Skeletal muscle tissue (tissue), 4 donors: ENCODE results near the gene INTS6L. TPM values are rescaled to one million over a fixed set of nuclear protein-coding genes. Genes with fewer than 3 reads are reported as not detected.

Experiments
- H3K27ac ChIP-seq: one replicate; pipeline ENCODE4 v1.7.0; 2013; ENCODE audit warnings: mild to moderate bottlenecking, low read depth, low read length, inconsistent platforms
- H3K27me3 ChIP-seq, 3 donors: one replicate each; pipeline ENCODE4 v1.7.0; 2013; ENCODE audit warnings: low read length in 3 of 3; ENCODE audit not compliant: control insufficient read depth in 3 of 3, insufficient read depth in 3 of 3
- H3K36me3 ChIP-seq, 3 donors: one replicate each; pipeline ENCODE4 v1.7.0; 2013; ENCODE audit warnings: low read length in 3 of 3; ENCODE audit not compliant: control insufficient read depth in 3 of 3, insufficient read depth in 3 of 3
- H3K4me1 ChIP-seq, 3 donors: one replicate each; pipeline ENCODE4 v1.7.0; 2013; ENCODE audit warnings: low read length in 3 of 3, mild to moderate bottlenecking in 3 of 3; ENCODE audit not compliant: control insufficient read depth in 3 of 3, insufficient read depth in 3 of 3
- H3K4me3 ChIP-seq, 3 donors: one replicate each; pipeline ENCODE4 v1.7.0; 2013; ENCODE audit warnings: low read length in 3 of 3
- H3K9ac ChIP-seq, 3 donors: one replicate each; pipeline ENCODE4 v1.7.0; 2013; ENCODE audit warnings: low read length in 3 of 3, mild to moderate bottlenecking in 3 of 3, moderate library complexity in 2 of 3, low read depth in 1 of 3
- H3K9me3 ChIP-seq, 3 donors: one replicate each; pipeline ENCODE4 v1.7.0; 2013; ENCODE audit warnings: low read length in 3 of 3; ENCODE audit not compliant: control insufficient read depth in 3 of 3
- total RNA-seq: library from RNA; depleted of rRNA; stranded (reverse); fragments of >200 nt; gene quantifications from one replicate; pipeline ENCODE4 v1.2.3, GENCODE V29; 2014
- donor health status: Osteomylitis.

INTS6L gene
- total RNA-seq: 11.5 TPM

DNA sequence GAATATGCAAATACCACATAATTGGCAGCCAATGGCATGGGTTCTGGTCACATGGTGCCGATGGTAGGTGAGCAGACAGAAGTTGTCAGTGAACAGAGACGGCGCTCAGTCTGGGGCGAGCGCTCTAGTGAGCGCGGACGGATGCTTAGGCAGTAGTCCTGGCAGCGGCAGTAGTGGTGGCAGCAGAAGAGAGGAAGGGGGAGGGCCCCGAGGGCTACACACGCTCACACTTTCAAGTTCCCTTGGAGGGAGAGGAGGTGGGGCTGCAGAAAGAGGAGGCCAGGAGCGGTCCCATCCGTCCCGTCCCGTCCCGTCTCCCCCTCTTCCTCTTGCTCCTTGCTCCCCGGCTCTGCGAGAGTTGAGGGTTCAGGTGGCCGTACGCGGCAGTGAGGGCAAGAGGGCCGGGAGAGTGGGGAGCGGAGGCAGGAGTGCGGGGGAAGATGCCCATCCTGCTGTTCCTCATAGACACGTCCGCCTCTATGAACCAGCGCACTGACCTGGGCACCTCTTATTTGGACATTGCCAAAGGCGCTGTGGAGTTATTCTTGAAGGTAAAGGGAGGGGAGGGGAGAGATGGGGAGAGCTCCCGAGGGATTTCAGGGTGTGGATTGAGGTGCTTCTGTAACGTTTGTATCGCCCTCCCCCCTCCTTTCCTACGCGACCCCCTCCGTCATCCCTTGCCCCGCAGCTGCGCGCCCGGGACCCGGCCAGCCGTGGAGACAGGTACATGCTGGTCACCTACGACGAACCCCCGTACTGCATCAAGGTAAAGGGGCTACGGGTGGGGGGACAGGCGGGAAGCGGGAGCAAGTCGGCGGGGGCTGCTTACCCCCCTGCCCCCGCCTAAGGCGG lies at the start of gene INTS6L:
TSS of gene INTS6L (plus strand) at position 108 of the 852 bp plus-strand sequence. CDS start at position 441, 333 bp downstream.
- peak within 1 kb of the TSS; percentile 78 for H3K27ac ChIP-seq
- H3K9ac ChIP-seq: peak within 1 kb of the TSS; percentile 43 to 68 (median 45)
- peak within 1 kb of the TSS; percentile 59 to 67 (median 64) for H3K4me3 ChIP-seq
- peaks cover 0 to 6% (median 0%) of the 10 kb centered on the region in 3 donors for H3K27me3 ChIP-seq
- no peaks in the 10 kb centered on the region for H3K36me3 ChIP-seq
- H3K9me3 ChIP-seq: no peaks in the 10 kb centered on the region
- H3K4me1 ChIP-seq: peaks cover 0 to 4% (median 0%) of the 10 kb centered on the region in 3 donors

- Histone ChIP-seq H3K4me3 (no peak overlapping the region), H3K27me3 (no peaks in the 10 kb centered on the region), H3K9ac (no peak overlapping the region)
Observed at GRCh38 chrX:135476378-135476777, 44.1 kb upstream of the INTS6L start.

DNA sequence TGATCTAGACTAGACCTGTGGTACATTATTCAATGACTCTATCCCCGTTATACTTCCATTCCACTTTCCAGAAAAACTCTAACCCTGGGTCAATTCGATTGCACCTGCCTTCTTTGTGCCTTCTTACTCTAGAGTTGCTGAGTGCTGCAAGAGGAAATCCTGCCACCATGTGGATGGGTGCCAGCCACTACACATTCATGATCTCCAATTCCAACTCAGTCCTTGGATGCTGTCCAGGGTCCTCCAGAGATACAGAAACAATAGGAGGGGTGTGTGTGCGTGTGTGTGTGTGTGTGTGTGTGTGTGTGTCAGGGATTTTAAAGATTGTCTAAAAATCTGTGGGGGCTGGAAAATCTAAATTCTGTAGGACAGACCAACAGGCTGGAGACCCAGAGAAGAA lies 42.9 kb upstream of the INTS6L start:
- H3K4me3 ChIP-seq: no peak overlapping the region
- no peaks in the 10 kb centered on the region for H3K9me3 ChIP-seq
- no peaks in the 10 kb centered on the region for H3K4me1 ChIP-seq
- H3K9ac ChIP-seq: no peak overlapping the region
- H3K27ac ChIP-seq: no peak overlapping the region
- H3K36me3 ChIP-seq: no peaks in the 10 kb centered on the region
- H3K27me3 ChIP-seq: no peaks in the 10 kb centered on the region

More at GRCh38 chrX:135476378-135476777, 44.1 kb upstream of the INTS6L start:
- Histone ChIP-seq H3K9me3 (no peaks in the 10 kb centered on the region), H3K4me1 (no peaks in the 10 kb centered on the region), H3K36me3 (no peaks in the 10 kb centered on the region), H3K27ac (no peak overlapping the region)

- Histone ChIP-seq H3K4me3 (no peak overlapping the region), H3K9me3 (no peaks in the 10 kb centered on the region), H3K36me3 (no peaks in the 10 kb centered on the region), H3K27ac (no peak overlapping the region), H3K9ac (no peak overlapping the region), H3K27me3 (no peaks in the 10 kb centered on the region), H3K4me1 (no peaks in the 10 kb centered on the region)
Observed at GRCh38 chrX:135480076-135480475, 40.4 kb upstream of the INTS6L start.

- Histone ChIP-seq H3K4me3 (no peak overlapping the region), H3K9me3 (no peaks in the 10 kb centered on the region), H3K27me3 (no peaks in the 10 kb centered on the region), H3K4me1 (no peaks in the 10 kb centered on the region), H3K27ac (no peak overlapping the region), H3K9ac (no peak overlapping the region), H3K36me3 (no peaks in the 10 kb centered on the region)
Observed at GRCh38 chrX:135481696-135482179, 38.7 kb upstream of the INTS6L start.

DNA sequence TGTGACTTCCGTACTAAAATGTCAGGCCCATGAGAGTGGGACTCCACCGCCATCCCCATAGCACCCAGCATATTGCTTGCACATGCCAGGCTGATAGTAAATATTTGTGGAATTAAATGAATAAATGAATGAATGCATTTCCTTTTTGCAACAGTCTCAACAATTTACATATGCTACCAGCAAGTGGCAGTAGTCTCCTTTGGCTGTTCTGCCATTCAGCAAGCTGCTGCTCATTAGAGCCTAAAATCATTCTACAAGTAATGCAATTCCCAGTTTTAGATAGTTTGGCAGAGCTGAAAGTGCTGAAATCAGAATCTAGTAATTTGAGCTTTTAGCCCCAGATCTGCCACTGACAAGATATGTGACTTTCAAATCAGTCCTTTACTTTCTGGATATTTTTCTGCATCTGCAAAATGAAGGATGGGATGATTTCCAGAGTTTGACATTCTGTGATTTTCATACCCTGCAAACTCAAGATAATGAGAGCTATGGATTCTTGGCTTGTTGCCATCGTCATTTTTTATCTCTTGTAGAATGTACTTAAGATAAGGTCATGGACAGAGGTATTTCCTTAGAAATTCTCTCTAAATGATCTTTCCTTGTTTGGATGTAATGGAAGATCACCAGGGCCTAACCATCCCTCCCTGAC lies 35.7 kb upstream of the INTS6L start:
- no peak overlapping the region for H3K4me3 ChIP-seq
- no peaks in the 10 kb centered on the region for H3K36me3 ChIP-seq
- no peaks in the 10 kb centered on the region for H3K27me3 ChIP-seq
- no peak overlapping the region for H3K27ac ChIP-seq
- H3K9ac ChIP-seq: no peak overlapping the region
- no peaks in the 10 kb centered on the region for H3K4me1 ChIP-seq
- H3K9me3 ChIP-seq: no peaks in the 10 kb centered on the region

DNA sequence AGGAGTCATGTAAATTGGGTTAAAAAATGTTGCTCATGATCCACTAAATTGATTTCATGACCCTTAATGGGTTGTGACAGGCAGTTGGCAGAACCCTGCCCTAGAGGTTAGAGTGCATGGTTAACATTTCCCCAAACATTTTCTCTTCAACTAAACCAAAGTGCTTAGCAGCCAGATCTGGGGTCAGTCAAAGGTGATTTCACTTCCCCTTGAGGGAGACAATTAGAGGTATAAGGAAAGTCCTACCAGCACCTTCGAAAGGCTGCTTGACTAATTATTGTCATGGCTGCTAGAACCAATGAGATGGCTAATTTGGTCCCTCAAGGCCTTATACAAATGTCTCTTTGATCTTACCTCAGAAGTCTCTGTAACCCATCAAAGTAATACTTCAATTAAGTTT lies 30.9 kb upstream of the INTS6L start:
- H3K4me1 ChIP-seq: no peaks in the 10 kb centered on the region
- no peak overlapping the region for H3K27ac ChIP-seq
- H3K9me3 ChIP-seq: no peaks in the 10 kb centered on the region
- H3K36me3 ChIP-seq: no peaks in the 10 kb centered on the region
- no peak overlapping the region for H3K4me3 ChIP-seq
- H3K27me3 ChIP-seq: no peaks in the 10 kb centered on the region
- no peak overlapping the region for H3K9ac ChIP-seq

DNA sequence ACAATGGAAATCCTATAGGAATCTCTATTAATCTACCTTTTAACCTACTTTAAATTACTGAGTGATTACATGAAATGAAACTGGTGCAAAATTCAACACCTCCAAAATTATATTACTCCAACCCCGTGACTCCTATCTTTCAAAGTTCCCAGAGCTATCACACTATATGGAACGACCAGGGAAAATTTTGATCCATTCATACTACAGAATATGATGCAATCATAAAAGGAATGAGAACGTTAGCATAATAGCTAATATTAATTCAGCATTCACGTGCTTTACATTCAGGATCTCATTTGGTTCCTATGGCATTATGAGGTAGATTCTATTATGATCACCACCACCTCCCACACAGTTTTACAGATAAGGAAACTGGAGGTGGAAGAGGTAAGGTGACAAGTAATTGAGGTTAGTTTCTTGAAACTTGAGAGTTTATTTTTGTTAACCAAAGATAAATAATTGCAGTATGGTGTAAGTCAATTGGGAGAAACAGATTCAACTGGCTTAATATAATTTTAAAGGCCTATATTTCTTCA lies 29.4 kb upstream of the INTS6L start:
- H3K4me1 ChIP-seq: no peaks in the 10 kb centered on the region
- no peaks in the 10 kb centered on the region for H3K27me3 ChIP-seq
- H3K27ac ChIP-seq: no peak overlapping the region
- H3K9ac ChIP-seq: no peak overlapping the region
- no peak overlapping the region for H3K4me3 ChIP-seq
- no peaks in the 10 kb centered on the region for H3K9me3 ChIP-seq
- no peaks in the 10 kb centered on the region for H3K36me3 ChIP-seq

- Histone ChIP-seq H3K27ac (no peak overlapping the region), H3K27me3 (no peaks in the 10 kb centered on the region), H3K9me3 (no peaks in the 10 kb centered on the region), H3K9ac (no peak overlapping the region), H3K4me3 (no peak overlapping the region), H3K4me1 (no peaks in the 10 kb centered on the region), H3K36me3 (no peaks in the 10 kb centered on the region)
Observed at GRCh38 chrX:135494453-135494852, 26.0 kb upstream of the INTS6L start.

GRCh38 chrX:135497736-135498135 lies 22.7 kb upstream of the INTS6L start:
- Histone ChIP-seq H3K4me3 (no peak overlapping the region), H3K36me3 (no peaks in the 10 kb centered on the region), H3K27me3 (no peaks in the 10 kb centered on the region), H3K27ac (no peak overlapping the region), H3K4me1 (no peaks in the 10 kb centered on the region), H3K9ac (no peak overlapping the region), H3K9me3 (no peaks in the 10 kb centered on the region)
